Vagina (tissue), 2 donors: ENCODE measurements around the gene SLC27A2.

Experiments
- POLR2A ChIP-seq, 2 donors: fragments of 450-650 bp; IDR thresholded peaks; one replicate each; pipeline ENCODE4 v1.6.1; 2017; ENCODE audit warnings: antibody characterized with exemption in 2 of 2, mild to moderate bottlenecking in 2 of 2, moderate library complexity in 2 of 2
- POLR2AphosphoS5 ChIP-seq, 2 donors: sonication (generic); formaldehyde crosslinking; IDR thresholded peaks; one replicate each; pipeline ENCODE4 v1.9.0; 2017; ENCODE audit warnings: antibody characterized with exemption in 2 of 2, mild to moderate bottlenecking in 2 of 2, low read depth in 1 of 2; ENCODE audit not compliant: insufficient read depth in 1 of 2
- TF ChIP-seq, protein P1 (sequence below), 3 experiments: fragments of 450-650 bp in 2 of 3; fragments of 200-600 bp in 1 of 3; sonication (generic) in 1 of 3; IDR thresholded peaks; one replicate each; pipeline ENCODE4 v1.5.1; 2017 to 2019; ENCODE audit warnings: antibody characterized with exemption in 3 of 3, mild to moderate bottlenecking in 2 of 3, moderate library complexity in 2 of 3

DNA sequence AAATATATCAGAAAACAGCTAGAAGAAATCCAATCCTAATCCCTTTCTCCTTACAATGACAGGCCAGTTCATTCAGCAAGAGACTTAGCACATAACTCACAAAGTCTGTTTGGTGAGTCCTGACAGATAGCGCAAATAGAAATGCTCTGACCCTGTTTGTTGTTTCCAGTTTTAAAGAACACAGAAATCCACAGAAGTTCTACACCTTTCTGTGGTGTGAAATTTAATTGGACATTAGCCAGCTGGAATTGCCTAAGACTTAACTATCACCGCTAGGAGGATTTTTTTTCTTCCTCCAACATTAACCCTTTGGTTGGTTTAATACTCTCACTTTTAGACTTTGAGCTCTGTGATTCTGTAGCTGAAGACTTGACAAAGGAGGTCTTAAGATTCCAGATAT lies 52.8 kb downstream of the SLC27A2 start:
- TF ChIP-seq, protein P1, sequence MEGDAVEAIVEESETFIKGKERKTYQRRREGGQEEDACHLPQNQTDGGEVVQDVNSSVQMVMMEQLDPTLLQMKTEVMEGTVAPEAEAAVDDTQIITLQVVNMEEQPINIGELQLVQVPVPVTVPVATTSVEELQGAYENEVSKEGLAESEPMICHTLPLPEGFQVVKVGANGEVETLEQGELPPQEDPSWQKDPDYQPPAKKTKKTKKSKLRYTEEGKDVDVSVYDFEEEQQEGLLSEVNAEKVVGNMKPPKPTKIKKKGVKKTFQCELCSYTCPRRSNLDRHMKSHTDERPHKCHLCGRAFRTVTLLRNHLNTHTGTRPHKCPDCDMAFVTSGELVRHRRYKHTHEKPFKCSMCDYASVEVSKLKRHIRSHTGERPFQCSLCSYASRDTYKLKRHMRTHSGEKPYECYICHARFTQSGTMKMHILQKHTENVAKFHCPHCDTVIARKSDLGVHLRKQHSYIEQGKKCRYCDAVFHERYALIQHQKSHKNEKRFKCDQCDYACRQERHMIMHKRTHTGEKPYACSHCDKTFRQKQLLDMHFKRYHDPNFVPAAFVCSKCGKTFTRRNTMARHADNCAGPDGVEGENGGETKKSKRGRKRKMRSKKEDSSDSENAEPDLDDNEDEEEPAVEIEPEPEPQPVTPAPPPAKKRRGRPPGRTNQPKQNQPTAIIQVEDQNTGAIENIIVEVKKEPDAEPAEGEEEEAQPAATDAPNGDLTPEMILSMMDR (IDR thresholded peaks at IDR 0.05), result no peak
- TF ChIP-seq POLR2A (IDR thresholded peaks at IDR 0.05) (no peak), POLR2AphosphoS5 (IDR thresholded peaks at IDR 0.05; ENCODE audit: insufficient read depth in 1 of 2, low read depth in 1 of 2) (no peak)
